ENCODE results near the gene ZNF784. TPM values are rescaled to one million over a fixed set of nuclear protein-coding genes. Genes with fewer than 3 reads are reported as not detected.

Gene ZNF784
- total and polyA plus RNA-seq, 2 of the 4 experiments (the other 2 are of a cell fraction) = 2.5 to 3.7 TPM

DNA sequence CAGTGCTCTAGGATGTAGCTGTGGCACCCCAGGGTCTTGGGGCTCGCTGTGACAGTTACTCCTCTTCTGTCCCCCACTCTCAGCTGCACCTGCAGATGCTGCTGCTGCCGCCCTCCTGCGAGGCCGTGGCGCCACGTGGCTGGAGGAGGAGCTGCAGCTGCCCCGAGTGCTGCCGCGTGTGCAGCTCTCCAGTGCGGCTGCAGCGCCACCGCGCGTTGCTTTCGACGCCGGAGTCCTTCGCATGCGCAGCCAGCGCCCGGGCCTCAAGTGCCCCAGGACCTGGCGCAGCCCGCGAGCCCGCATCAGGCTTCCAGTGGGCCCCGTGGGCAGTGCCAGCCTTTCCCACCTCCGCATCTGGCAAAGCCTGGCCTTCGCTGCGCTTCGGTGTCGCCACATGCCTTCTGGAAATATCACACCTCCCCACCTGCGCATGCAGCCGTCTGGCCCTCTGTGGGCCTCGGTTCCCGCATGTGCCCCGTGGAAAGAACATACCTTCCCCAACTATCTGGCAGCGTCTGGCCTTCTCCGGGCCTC lies 15.7 kb upstream of the ZNF784 start:
- in situ Hi-C loops (cut with MboI; ENCODE audit: low sequenced_read_pairs) (loop anchor here (25.0 kb wide), 2 partner anchors 353 to 528 kb away; partner anchors contain the start of genes BRSK1, HSPBP1 and PPP1R12C), dilution Hi-C loops (cut with HindIII; ENCODE audit: low sequenced_read_pairs, unreplicated experiment) (no loop called here), intact Hi-C loops (cut with micrococcal nuclease) (no loop called here)
- Histone ChIP-seq H3K4ac (ENCODE audit: low read depth, low read length) (peak overlapping the region; percentile 97), H2AK5ac (ENCODE audit: low read depth, low read length) (peak overlapping the region; percentile 71), H4K20me1 (ENCODE audit: insufficient read depth, low read length) (0 out of 2 replicates have a peak, but pooled peaks cover 9% of the 10 kb centered on the region), H4K91ac (ENCODE audit: insufficient read depth, low read depth, low read length) (peak overlapping the region; percentile 82), H3K27me3 (ENCODE audit: control insufficient read depth, insufficient read depth, low read length) (no peaks in the 10 kb centered on the region), H3K18ac (ENCODE audit: low read depth, low read length) (no peak overlapping the region), H3K56ac (ENCODE audit: extremely low read depth, insufficient read depth, low read length) (peak overlapping the region; percentile 82; the same call in 1 of the 2 replicates), H3K14ac (replicated peaks; ENCODE audit: low read depth, low read length) (peak overlapping the region; percentile 98), H4K5ac (ENCODE audit: low read depth, low read length) (peak overlapping the region; percentile 30), H3K9me3 (ENCODE audit: control insufficient read depth, insufficient read depth, low read length) (no peaks in the 10 kb centered on the region), H3K36me3 (ENCODE audit: control insufficient read depth, insufficient read depth, low read length) (peaks cover 10% of the 10 kb centered on the region; the same call in 1 of the 2 replicates), H3K4me2 (ENCODE audit: low read depth, low read length) (peak overlapping the region; percentile 16), H3K27ac (ENCODE audit: insufficient read depth, low read length) (peak overlapping the region; percentile 59), H3K9me1 (ENCODE audit: insufficient read depth, low read length) (peaks cover 14% of the 10 kb centered on the region), H2BK5ac (ENCODE audit: low read depth, low read length, poor library complexity, severe bottlenecking) (peak overlapping the region; percentile 49), H3K4me1 (ENCODE audit: control insufficient read depth, insufficient read depth, low read length) (peaks cover 21% of the 10 kb centered on the region), H4K8ac (ENCODE audit: low read depth in 2 of 2, low read length in 2 of 2) (peak overlapping the region; percentile 79 to 84; a peak in 3 of 4 replicates), H3K4me3 (ENCODE audit: insufficient read depth, low read depth, low read length) (peak overlapping the region; percentile 74), H2AFZ (replicated peaks; ENCODE audit: low read length, poor library complexity) (peak overlapping the region; percentile 90), H3K79me1 (ENCODE audit: low read depth in 1 of 2, low read length in 2 of 2) (peaks cover 33 to 87% of the 10 kb centered on the region in 2 experiments), H2BK120ac (ENCODE audit: low read depth, low read length) (0 out of 2 replicates have a peak overlapping the region, but pooled peaks have one; percentile 28), H2BK15ac (ENCODE audit: low read depth, low read length) (no peak overlapping the region), H2AK9ac (replicated peaks; ENCODE audit: low read depth, low read length, poor library complexity) (peak overlapping the region; percentile 95), H3K23ac (ENCODE audit: low read depth, low read length) (peak overlapping the region; percentile 99), H2BK20ac (ENCODE audit: low read depth, low read length) (no peak overlapping the region), H3K9ac (ENCODE audit: low read depth, low read length) (peak overlapping the region; percentile 42)
- BruUV-seq (replicated peaks) = no TSS peak
- peak; percentile 68 for DNase-seq
- ChIA-PET CTCF (no interaction called here), POLR2A (ENCODE audit: unreplicated experiment) (no interaction called here)
- WGBS, 2 experiments (ENCODE audit: extremely low coverage in 2 of 2, insufficient read length in 1 of 2) = 22% methylated on average over 35 of the region's 38 CpGs; no CpG with 5 or more reads in 1 of the 2 experiments
- no peak for ATAC-seq (ENCODE audit: low read depth)
- TF ChIP-seq, protein P1, sequence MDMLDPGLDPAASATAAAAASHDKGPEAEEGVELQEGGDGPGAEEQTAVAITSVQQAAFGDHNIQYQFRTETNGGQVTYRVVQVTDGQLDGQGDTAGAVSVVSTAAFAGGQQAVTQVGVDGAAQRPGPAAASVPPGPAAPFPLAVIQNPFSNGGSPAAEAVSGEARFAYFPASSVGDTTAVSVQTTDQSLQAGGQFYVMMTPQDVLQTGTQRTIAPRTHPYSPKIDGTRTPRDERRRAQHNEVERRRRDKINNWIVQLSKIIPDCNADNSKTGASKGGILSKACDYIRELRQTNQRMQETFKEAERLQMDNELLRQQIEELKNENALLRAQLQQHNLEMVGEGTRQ (IDR thresholded peaks at IDR 0.05; ENCODE audit: low read depth, low read length) = peak; percentile 62
- TF ChIP-seq MAZ (IDR thresholded peaks at IDR 0.05; ENCODE audit: borderline replicate concordance, low read depth, low read length) (no peak), FOS (IDR thresholded peaks at IDR 0.05; ENCODE audit: low read depth, low read length) (no peak), CEBPB (IDR thresholded peaks at IDR 0.05; ENCODE audit: low read depth, low read length) (no peak), MXI1 (IDR thresholded peaks at IDR 0.05; ENCODE audit: borderline replicate concordance, low read depth, low read length) (peak; percentile 82; the same call in 1 of the 2 replicates), BHLHE40 (IDR thresholded peaks at IDR 0.05; ENCODE audit: low read depth, low read length) (peak; percentile 12; the same call in 1 of the 2 replicates), NFE2L2 (IDR thresholded peaks at IDR 0.05; ENCODE audit: low read depth, low read length) (no peak), CHD1 (IDR thresholded peaks at IDR 0.05; ENCODE audit: low read depth, low read length) (no peak), RFX5 (IDR thresholded peaks at IDR 0.05; ENCODE audit: low read depth, low read length) (no peak), POLR2A (IDR thresholded peaks at IDR 0.05; ENCODE audit: low read depth, low read length) (no peak), MAFK (IDR thresholded peaks at IDR 0.05; ENCODE audit: low read depth, low read length) (no peak), SMC3 (IDR thresholded peaks at IDR 0.05; ENCODE audit: low read depth, low read length) (0 out of 2 replicates have a peak, but pooled peaks have one; percentile 29), RCOR1 (IDR thresholded peaks at IDR 0.05; ENCODE audit: insufficient replicate concordance, low read length) (no peak)
- TF ChIP-seq, protein P2, sequence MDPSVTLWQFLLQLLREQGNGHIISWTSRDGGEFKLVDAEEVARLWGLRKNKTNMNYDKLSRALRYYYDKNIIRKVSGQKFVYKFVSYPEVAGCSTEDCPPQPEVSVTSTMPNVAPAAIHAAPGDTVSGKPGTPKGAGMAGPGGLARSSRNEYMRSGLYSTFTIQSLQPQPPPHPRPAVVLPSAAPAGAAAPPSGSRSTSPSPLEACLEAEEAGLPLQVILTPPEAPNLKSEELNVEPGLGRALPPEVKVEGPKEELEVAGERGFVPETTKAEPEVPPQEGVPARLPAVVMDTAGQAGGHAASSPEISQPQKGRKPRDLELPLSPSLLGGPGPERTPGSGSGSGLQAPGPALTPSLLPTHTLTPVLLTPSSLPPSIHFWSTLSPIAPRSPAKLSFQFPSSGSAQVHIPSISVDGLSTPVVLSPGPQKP (IDR thresholded peaks at IDR 0.05; ENCODE audit: borderline replicate concordance, low read depth, low read length) = no peak
- TF ChIP-seq, protein P3, sequence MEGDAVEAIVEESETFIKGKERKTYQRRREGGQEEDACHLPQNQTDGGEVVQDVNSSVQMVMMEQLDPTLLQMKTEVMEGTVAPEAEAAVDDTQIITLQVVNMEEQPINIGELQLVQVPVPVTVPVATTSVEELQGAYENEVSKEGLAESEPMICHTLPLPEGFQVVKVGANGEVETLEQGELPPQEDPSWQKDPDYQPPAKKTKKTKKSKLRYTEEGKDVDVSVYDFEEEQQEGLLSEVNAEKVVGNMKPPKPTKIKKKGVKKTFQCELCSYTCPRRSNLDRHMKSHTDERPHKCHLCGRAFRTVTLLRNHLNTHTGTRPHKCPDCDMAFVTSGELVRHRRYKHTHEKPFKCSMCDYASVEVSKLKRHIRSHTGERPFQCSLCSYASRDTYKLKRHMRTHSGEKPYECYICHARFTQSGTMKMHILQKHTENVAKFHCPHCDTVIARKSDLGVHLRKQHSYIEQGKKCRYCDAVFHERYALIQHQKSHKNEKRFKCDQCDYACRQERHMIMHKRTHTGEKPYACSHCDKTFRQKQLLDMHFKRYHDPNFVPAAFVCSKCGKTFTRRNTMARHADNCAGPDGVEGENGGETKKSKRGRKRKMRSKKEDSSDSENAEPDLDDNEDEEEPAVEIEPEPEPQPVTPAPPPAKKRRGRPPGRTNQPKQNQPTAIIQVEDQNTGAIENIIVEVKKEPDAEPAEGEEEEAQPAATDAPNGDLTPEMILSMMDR (conservative IDR thresholded peaks at IDR 0.05; ENCODE audit: low read depth, low read length) = peak; percentile 61

Measured in IMR-90 (cell line).